GM06990 (cell line): ENCODE results near the gene PRAMEF9.

Experiments
- DNase-seq: peaks from one replicate; pipeline ENCODE4 v3.0.0-alpha.2; 2011; ENCODE audit not compliant: insufficient read length; ENCODE audit errors: extremely low read depth
- H3K27me3 ChIP-seq: replicated peaks from 2 replicates; pipeline ENCODE4 v1.6.0; 2011; ENCODE audit warnings: low read length; ENCODE audit not compliant: control insufficient read depth, insufficient read depth
- H3K36me3 ChIP-seq: 2 replicates; pipeline ENCODE4 v1.5.1; 2011; ENCODE audit warnings: low read length; ENCODE audit not compliant: control insufficient read depth, insufficient read depth
- H3K4me3 ChIP-seq: replicated peaks from 2 replicates; pipeline ENCODE4 v1.5.1; 2011; ENCODE audit warnings: low read depth, mild to moderate bottlenecking, control low read depth, low read length
- TF ChIP-seq, protein P1 (sequence below): IDR thresholded peaks from 2 replicates; pipeline ENCODE4 v1.5.1; 2011; ENCODE audit warnings: low read length, control low read depth, mild to moderate bottlenecking, inconsistent platforms; ENCODE audit not compliant: insufficient read depth, poor library complexity, severe bottlenecking

PRAMEF9 gene

DNA sequence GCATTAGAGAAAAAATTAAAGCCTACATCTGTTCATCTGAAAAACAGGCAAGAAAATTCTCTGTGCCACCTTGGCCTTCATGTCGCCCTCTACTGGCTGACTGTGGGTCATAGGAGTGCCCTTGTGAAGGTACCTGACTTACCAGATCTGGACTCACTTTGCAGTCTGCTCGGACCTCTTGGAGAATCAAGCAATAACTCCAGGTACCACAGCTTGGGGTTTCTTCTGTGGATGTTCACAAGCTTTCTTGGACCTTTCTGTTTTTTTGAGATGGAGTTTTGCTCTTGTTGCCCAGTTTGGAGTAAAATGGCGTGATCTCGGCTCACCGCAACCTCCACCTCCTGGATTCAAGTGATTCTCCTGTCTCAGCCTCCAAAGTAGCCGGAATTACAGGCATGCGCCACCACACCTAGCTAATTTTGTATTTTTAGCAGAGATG, 56.7 kb downstream of the PRAMEF9 start:
- Histone ChIP-seq H3K36me3 (no peaks in the 10 kb centered on the region), H3K4me3 (no peak overlapping the region), H3K27me3 (no peaks in the 10 kb centered on the region)
- no peak for DNase-seq
- TF ChIP-seq, protein P1, sequence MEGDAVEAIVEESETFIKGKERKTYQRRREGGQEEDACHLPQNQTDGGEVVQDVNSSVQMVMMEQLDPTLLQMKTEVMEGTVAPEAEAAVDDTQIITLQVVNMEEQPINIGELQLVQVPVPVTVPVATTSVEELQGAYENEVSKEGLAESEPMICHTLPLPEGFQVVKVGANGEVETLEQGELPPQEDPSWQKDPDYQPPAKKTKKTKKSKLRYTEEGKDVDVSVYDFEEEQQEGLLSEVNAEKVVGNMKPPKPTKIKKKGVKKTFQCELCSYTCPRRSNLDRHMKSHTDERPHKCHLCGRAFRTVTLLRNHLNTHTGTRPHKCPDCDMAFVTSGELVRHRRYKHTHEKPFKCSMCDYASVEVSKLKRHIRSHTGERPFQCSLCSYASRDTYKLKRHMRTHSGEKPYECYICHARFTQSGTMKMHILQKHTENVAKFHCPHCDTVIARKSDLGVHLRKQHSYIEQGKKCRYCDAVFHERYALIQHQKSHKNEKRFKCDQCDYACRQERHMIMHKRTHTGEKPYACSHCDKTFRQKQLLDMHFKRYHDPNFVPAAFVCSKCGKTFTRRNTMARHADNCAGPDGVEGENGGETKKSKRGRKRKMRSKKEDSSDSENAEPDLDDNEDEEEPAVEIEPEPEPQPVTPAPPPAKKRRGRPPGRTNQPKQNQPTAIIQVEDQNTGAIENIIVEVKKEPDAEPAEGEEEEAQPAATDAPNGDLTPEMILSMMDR: peak; percentile 81
